AG04450 (cell line): Measurements from ENCODE around the gene VMAC. TPM values are rescaled to one million over a fixed set of nuclear protein-coding genes. Genes with fewer than 3 reads are reported as not detected.

Experiments used
- CTCF ChIA-PET: fragments of 300-600, 350-600 bp; formaldehyde crosslinking; extraction: SDS; loops from one replicate; lab custom pipeline; 2022; ENCODE audit warnings: antibody characterized with exemption, inconsistent platforms; lab: Charles Lee
- POLR2A ChIA-PET: fragments of 350-600 bp; formaldehyde crosslinking; extraction: SDS; loops from one replicate; lab custom pipeline; 2021; ENCODE audit warnings: antibody characterized with exemption, inconsistent platforms; lab: Yijun Ruan, JAX
- DNase-seq: peaks from one replicate; pipeline ENCODE4 v3.0.0-alpha.2; 2011; ENCODE audit warnings: low read depth, low spot score
- H3K27ac ChIP-seq: one replicate; pipeline ENCODE4 v1.5.1; 2012; ENCODE audit warnings: low read depth, low read length, control low read depth
- H3K27me3 ChIP-seq: one replicate; pipeline ENCODE4 v1.6.0; 2012; ENCODE audit warnings: low read length; ENCODE audit not compliant: control insufficient read depth, insufficient read depth
- H3K4me3 ChIP-seq: 2 replicates; pipeline ENCODE4 v1.5.1; 2011; ENCODE audit warnings: mild to moderate bottlenecking, low read depth, low read length, control low read depth
- H3K9me3 ChIP-seq: 2 replicates; pipeline ENCODE4 v1.5.1; 2012; ENCODE audit warnings: low read length; ENCODE audit not compliant: control insufficient read depth, insufficient read depth
- CTCF ChIP-seq: IDR thresholded peaks from 2 replicates; pipeline ENCODE4 v1.5.1; 2011; ENCODE audit warnings: low read depth, low read length, control low read depth, inconsistent platforms
- polyA plus RNA-seq: library from polyadenylated mRNA; depleted of rRNA; stranded (reverse); fragments of >200 nt; gene quantifications from 2 replicates; pipeline ENCODE4 v1.2.3, GENCODE V29; 2011

Gene VMAC
- polyA plus RNA-seq, 1 experiment, result 2.5 TPM

DNA sequence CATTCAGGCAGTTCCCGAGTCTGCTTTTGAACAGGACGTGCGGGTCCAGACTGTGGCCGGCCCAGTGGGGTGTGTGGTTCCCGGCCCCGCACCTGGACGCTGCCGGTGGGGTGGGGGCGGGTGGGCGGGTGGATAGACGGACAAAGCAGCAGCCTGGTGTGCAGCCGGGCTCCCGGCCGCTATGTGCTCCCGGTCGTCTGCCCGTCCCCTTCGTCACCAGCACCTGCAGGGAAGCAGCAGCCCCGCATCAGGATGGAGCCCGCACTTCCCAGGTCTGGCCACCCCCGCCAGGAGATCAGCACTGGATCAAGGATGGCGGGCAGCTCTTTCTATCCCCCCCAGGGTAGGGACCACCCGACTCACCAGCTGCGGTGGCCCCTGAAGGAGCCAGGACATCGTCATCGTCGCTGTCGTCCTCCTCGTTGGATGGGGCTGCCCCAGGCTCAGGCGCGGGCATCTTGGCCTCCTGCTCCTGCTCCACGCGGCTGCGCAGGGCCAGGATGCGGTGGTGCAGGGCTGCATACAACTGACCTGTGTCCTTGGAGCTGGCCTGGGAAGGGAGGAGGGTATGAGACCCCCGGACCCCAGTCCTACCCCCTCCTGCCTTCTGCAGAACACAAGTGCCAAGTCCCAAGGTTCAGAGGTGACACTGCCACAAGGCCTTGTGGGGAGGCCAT is 12.9 kb downstream of the VMAC start:
- CTCF ChIA-PET, result no interaction called here
- no peak overlapping the region for H3K4me3 ChIP-seq

GRCh38 chr19:5918463-5919079 is 13.9 kb downstream of the VMAC start:
- H3K27me3 ChIP-seq, result no peaks in the 10 kb centered on the region
- no peak overlapping the region for H3K4me3 ChIP-seq
- ChIA-PET CTCF (no interaction called here), POLR2A (no interaction called here)
- TF ChIP-seq CTCF, result no peak
- no peaks in the 10 kb centered on the region; the same call in 1 of the 2 replicates for H3K9me3 ChIP-seq
- H3K27ac ChIP-seq, result no peak overlapping the region
- no peak for DNase-seq

More for the DNA sequence above, 12.9 kb downstream of the VMAC start:
- POLR2A ChIA-PET, result no interaction called here
- Histone ChIP-seq H3K27ac (no peak overlapping the region), H3K27me3 (no peaks in the 10 kb centered on the region), H3K9me3 (no peaks in the 10 kb centered on the region; the same call in 1 of the 2 replicates)
- TF ChIP-seq CTCF, result no peak
- no peak for DNase-seq

- H3K9me3 ChIP-seq, result no peaks in the 10 kb centered on the region; the same call in 1 of the 2 replicates
- ChIA-PET CTCF (interaction anchor here (0.5 to 2.1 kb wide), 2 partner anchors 117 to 1647 kb away, joined by 7 to 8 read pairs; partner anchors contain the start of gene NRTN), POLR2A (no interaction called here)
- TF ChIP-seq CTCF, result no peak
- H3K27ac ChIP-seq, result no peak overlapping the region
- H3K27me3 ChIP-seq, result no peaks in the 10 kb centered on the region
- no peak overlapping the region for H3K4me3 ChIP-seq
- DNase-seq, result no peak
Measured at GRCh38 chr19:5921516-5922160, 17.0 kb downstream of the VMAC start.

DNA sequence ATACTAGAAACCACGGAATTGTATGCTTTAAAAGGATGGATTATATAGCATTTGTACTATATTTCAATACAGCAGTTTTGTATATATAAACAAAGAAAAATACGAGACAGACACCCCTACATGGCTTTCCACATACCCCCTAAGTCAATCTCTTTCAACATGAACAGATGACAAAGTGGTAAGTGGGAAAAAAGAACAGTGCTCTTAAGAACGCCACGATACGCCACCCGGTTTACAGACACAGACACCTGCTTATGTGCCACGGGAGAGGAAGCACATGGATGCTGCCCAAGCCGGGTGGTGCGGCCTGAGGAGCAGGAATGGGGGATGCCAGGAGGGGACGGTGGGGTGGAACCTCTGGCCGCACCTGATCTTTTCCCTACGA is 17.5 kb downstream of the VMAC start:
- no peak overlapping the region for H3K27ac ChIP-seq
- ChIA-PET CTCF (no interaction called here), POLR2A (no interaction called here)
- H3K4me3 ChIP-seq, result no peak overlapping the region
- DNase-seq, result no peak
- no peak for TF ChIP-seq CTCF
- H3K9me3 ChIP-seq, result no peaks in the 10 kb centered on the region; the same call in 1 of the 2 replicates
- no peaks in the 10 kb centered on the region for H3K27me3 ChIP-seq

DNA sequence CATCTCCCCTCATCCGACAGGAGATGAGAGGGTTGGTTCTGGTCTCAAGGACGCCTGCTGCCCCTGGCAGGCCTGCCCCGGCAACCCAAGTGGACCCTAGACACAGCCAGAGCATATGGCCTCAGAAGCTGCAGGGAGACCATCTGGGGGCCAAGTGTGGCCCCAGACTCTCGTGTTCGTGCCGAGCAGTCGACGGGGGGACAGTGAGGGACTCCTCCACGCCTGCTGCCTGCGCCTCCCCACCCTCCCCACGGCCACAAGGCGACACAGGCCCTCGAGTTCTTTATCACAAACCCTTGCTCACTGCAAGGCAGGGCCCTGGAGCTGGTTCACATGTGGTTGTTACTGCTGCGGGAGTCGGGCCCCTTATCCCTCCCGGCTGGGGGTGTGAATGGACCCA is 18.7 kb downstream of the VMAC start:
- no peak for DNase-seq
- ChIA-PET CTCF (no interaction called here), POLR2A (no interaction called here)
- Histone ChIP-seq H3K27me3 (no peaks in the 10 kb centered on the region), H3K4me3 (no peak overlapping the region), H3K27ac (no peak overlapping the region), H3K9me3 (no peaks in the 10 kb centered on the region; the same call in 1 of the 2 replicates)
- no peak for TF ChIP-seq CTCF
